Spinal cord (tissue), 10 donors: Measurements from ENCODE around the gene CCDC186. TPM values are rescaled to one million over a fixed set of nuclear protein-coding genes. Genes with fewer than 3 reads are reported as not detected.

Experiments used
- DNase-seq, 6 donors: peaks; one replicate each; pipeline versions ENCODE4 v3.0.0 to v3.0.0-alpha.2; 2013 to 2015; ENCODE audit warnings: low spot score in 6 of 6, low read depth in 4 of 6
- H3K27ac ChIP-seq: one replicate; pipeline ENCODE4 v1.5.1; 2013; ENCODE audit warnings: low read depth, low read length, control low read depth
- H3K27me3 ChIP-seq: one replicate; pipeline ENCODE4 v1.6.1; 2013; ENCODE audit warnings: low read length; ENCODE audit not compliant: control insufficient read depth, insufficient read depth
- H3K36me3 ChIP-seq: one replicate; pipeline ENCODE4 v1.6.1; 2013; ENCODE audit warnings: low read length; ENCODE audit not compliant: control insufficient read depth, insufficient read depth
- H3K4me1 ChIP-seq: one replicate; pipeline ENCODE4 v1.6.1; 2013; ENCODE audit warnings: low read length; ENCODE audit not compliant: control insufficient read depth, insufficient read depth
- H3K4me3 ChIP-seq: one replicate; pipeline ENCODE4 v1.5.1; 2013; ENCODE audit warnings: low read depth, low read length, control low read depth
- H3K9me3 ChIP-seq: one replicate; pipeline ENCODE4 v1.6.1; 2013; ENCODE audit warnings: low read length; ENCODE audit not compliant: control insufficient read depth, insufficient read depth
- WGBS: methylation state at CpG from one replicate; pipeline ENCODE4 v1.1.5; 2013; ENCODE audit warnings: missing lambda C conversion rate; ENCODE audit not compliant: insufficient coverage; 5-methylcytosine and 5-hydroxymethylcytosine counted together
- polyA plus RNA-seq, 2 donors: library from polyadenylated mRNA; unstranded; fragments of 120-200 nt; gene quantifications; one replicate each; pipeline ENCODE4 v1.2.1, GENCODE V29; 2013; ENCODE audit not compliant: insufficient read length in 2 of 2
- total RNA-seq, 2 donors: library from RNA; depleted of rRNA in 1 of 2; stranded (reverse); fragments of 120-200 nt in 1 of 2; fragments of >200 nt in 1 of 2; gene quantifications; one replicate each; pipeline versions ENCODE4 v1.2.3 to v1.2.4, GENCODE V29; 2013 to 2014
- donor health status: healthy.

CCDC186 gene
- total and polyA plus RNA-seq, 4 donors, result 18.0 to 50.7 (median 22.4) TPM

GRCh38 chr10:114140036-114140435 lies 34.0 kb downstream of the CCDC186 start:
- Histone ChIP-seq H3K9me3 (no peaks in the 10 kb centered on the region), H3K4me3 (no peak overlapping the region), H3K36me3 (peaks cover 6% of the 10 kb centered on the region), H3K27ac (no peak overlapping the region), H3K4me1 (no peaks in the 10 kb centered on the region), H3K27me3 (no peaks in the 10 kb centered on the region)
- 100% methylated on average over 1 of the region's 1 CpG for WGBS
- DNase-seq, result no peak

- no peak overlapping the region for H3K27ac ChIP-seq
- peaks cover 11% of the 10 kb centered on the region for H3K36me3 ChIP-seq
- H3K4me1 ChIP-seq, result no peaks in the 10 kb centered on the region
- no peak overlapping the region for H3K4me3 ChIP-seq
- no peaks in the 10 kb centered on the region for H3K27me3 ChIP-seq
- DNase-seq, result no peak
- no peaks in the 10 kb centered on the region for H3K9me3 ChIP-seq
- 75% methylated on average over 2 of the region's 3 CpGs for WGBS
Measured at GRCh38 chr10:114138581-114138980, 35.4 kb downstream of the CCDC186 start.

- Histone ChIP-seq H3K36me3 (peaks cover 13% of the 10 kb centered on the region), H3K27me3 (no peaks in the 10 kb centered on the region), H3K4me3 (no peak overlapping the region), H3K4me1 (no peaks in the 10 kb centered on the region), H3K27ac (no peak overlapping the region), H3K9me3 (no peaks in the 10 kb centered on the region)
- no peak for DNase-seq
- WGBS, result no CpG with 5 or more reads among the region's 2 CpGs
Measured at GRCh38 chr10:114135476-114135875, 38.5 kb downstream of the CCDC186 start.

DNA sequence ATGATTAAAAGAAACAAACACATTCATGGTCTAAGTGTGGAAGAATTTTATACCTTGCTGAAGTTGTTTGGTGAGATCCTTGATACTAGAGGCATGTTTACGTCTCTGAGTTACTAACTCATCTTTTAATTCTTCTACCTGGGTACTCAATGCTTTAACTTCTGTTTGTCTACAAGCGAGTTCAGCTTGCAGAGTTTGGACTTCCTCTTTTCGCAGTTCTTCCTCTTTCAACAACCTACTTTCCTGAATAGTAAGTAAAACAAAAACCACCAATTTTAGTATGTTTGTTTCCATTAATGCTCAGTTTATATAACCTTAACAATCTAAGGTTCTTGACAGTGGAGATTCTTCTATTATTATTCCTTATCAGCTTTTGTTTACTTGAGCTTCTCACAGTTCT lies 42.9 kb downstream of the CCDC186 start:
- no peak for DNase-seq
- Histone ChIP-seq H3K27me3 (no peaks in the 10 kb centered on the region), H3K9me3 (no peaks in the 10 kb centered on the region), H3K4me3 (no peak overlapping the region), H3K36me3 (peaks cover 19% of the 10 kb centered on the region), H3K4me1 (no peaks in the 10 kb centered on the region), H3K27ac (no peak overlapping the region)
- no CpG with 5 or more reads among the region's 3 CpGs for WGBS

DNA sequence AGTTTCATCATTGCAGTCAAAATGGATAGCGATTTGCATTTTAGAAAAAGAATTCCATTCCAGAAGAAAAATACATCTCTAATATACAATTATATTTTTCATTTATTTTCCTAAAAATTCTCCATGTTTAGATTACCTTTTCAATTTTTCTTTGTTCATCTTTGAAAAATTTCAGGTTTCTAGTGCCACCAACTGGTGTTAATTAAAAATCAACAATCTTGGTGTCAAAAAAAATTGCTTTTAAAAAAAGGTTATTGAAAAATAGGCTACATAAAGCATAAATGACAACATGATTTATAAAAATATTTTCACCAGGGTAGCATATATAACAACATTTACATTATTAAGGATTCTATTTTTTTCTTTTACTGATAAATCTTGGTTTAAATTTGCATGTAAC lies 53.0 kb downstream of the CCDC186 start:
- no peaks in the 10 kb centered on the region for H3K36me3 ChIP-seq
- no CpG with 5 or more reads among the region's 1 CpG for WGBS
- no peaks in the 10 kb centered on the region for H3K27me3 ChIP-seq
- no peaks in the 10 kb centered on the region for H3K4me1 ChIP-seq
- H3K4me3 ChIP-seq, result no peak overlapping the region
- DNase-seq, result peak in 1 of 6 donors; percentile 31
- H3K9me3 ChIP-seq, result no peaks in the 10 kb centered on the region
- H3K27ac ChIP-seq, result no peak overlapping the region

- no peak overlapping the region for H3K4me3 ChIP-seq
- no peak overlapping the region for H3K27ac ChIP-seq
- no CpG with 5 or more reads among the region's 2 CpGs for WGBS
- H3K36me3 ChIP-seq, result no peaks in the 10 kb centered on the region
- H3K27me3 ChIP-seq, result no peaks in the 10 kb centered on the region
- no peaks in the 10 kb centered on the region for H3K9me3 ChIP-seq
- no peak for DNase-seq
- no peaks in the 10 kb centered on the region for H3K4me1 ChIP-seq
Measured at GRCh38 chr10:114118514-114118913, 55.5 kb downstream of the CCDC186 start.

DNA sequence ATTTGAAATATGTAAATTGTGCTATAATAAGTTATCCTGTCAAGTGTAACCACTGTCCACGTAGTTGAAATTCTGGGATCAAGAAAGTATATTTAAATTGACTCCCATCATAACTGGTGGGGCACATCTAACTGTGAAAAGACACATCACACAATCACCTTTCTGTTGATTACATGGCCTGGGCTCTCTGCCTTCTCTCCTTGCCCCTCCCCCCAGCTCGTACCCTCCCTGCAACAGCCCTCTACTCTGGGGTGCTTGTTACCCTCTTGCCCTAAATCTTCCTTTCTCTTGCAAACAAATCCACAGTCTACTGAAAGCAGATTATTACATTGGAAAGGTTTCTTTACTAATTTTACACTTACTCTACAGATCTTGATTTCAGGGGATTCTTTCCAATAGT lies 56.3 kb downstream of the CCDC186 start:
- Histone ChIP-seq H3K9me3 (no peaks in the 10 kb centered on the region), H3K4me3 (no peak overlapping the region), H3K27ac (no peak overlapping the region), H3K27me3 (no peaks in the 10 kb centered on the region), H3K4me1 (no peaks in the 10 kb centered on the region), H3K36me3 (no peaks in the 10 kb centered on the region)
- no CpG with 5 or more reads among the region's 2 CpGs for WGBS
- no peak for DNase-seq

DNA sequence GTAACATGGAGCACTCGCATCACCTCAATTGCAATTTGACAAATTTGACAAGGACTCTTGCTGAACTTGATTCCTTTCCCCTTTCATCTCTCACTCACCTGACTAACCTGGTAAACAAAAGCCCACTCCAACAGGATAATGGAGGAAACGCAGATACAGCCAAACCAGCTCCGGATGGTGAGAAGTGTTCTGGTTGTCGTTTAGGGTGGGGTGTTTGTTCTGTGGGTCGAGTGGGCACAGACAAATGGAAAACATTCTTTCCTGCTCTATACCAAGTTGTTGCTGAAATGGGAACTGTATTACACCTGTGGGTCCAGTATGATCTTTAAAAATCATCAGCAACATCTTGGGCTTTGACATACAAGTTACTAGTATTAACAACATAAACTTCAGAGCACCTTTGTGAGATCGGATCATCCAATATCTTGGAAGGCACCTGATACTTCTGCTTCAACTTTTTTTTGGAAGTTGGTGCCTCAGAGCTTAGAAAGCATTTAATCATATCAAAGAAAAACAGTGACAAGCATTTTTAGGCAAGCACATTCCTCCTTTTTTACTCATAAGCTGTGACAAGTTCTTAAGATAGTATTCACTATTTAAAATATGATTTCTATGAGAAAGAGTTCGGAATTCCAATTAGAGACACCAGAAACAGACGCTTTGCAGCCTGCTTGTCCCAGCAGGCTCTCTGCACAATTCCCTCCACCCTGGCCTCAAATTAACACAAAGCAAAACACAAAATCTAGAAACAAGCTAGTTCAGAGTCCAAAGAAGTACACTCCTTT lies 58.1 kb downstream of the CCDC186 start:
- H3K27me3 ChIP-seq, result no peaks in the 10 kb centered on the region
- no peak overlapping the region for H3K27ac ChIP-seq
- H3K36me3 ChIP-seq, result no peaks in the 10 kb centered on the region
- DNase-seq, result no peak
- H3K4me3 ChIP-seq, result no peak overlapping the region
- no peaks in the 10 kb centered on the region for H3K9me3 ChIP-seq
- H3K4me1 ChIP-seq, result no peaks in the 10 kb centered on the region
- 100% methylated on average over 1 of the region's 8 CpGs for WGBS

DNA sequence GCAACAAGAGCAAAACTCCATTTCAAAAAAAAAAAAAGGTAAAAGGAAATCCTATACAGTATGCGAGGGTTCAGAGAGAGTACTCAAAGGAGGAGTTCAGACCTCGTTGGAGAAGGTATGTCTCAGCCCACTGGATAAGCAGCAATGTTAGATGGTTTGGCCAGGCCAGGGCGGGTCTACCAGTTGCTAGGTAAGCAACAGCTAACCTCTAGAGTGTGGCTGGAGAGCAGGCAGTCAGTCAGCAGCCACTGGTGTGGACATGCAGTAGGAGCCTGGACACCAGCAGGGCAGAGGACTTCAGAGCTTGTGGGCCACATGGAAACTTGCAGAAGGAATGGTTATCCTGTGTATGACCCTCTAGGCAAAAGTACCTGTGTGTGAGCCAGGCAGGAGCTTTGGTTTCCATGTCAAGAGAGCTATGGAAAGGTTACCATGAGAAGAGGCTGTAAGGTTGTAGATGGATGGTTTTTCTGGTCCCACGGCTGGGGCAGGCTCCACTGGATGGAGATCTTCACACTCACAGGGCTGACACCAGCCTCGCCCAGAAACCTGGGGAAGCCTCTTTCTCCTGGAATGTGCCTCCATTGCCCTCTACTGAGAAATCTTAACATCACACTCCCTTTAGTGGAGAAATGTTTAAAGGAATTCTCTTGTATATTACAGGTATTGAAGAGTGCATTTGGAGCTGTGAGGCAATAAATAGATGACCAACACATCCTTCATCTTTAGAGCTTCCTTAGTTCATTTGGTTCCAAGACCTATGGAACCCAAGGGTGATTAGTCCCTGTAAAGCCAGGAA lies 63.6 kb downstream of the CCDC186 start:
- Histone ChIP-seq H3K4me3 (no peak overlapping the region), H3K36me3 (no peaks in the 10 kb centered on the region), H3K27me3 (no peaks in the 10 kb centered on the region), H3K4me1 (no peaks in the 10 kb centered on the region), H3K27ac (no peak overlapping the region), H3K9me3 (no peaks in the 10 kb centered on the region)
- DNase-seq, result no peak
- 84% methylated on average over 3 of the region's 5 CpGs for WGBS

DNA sequence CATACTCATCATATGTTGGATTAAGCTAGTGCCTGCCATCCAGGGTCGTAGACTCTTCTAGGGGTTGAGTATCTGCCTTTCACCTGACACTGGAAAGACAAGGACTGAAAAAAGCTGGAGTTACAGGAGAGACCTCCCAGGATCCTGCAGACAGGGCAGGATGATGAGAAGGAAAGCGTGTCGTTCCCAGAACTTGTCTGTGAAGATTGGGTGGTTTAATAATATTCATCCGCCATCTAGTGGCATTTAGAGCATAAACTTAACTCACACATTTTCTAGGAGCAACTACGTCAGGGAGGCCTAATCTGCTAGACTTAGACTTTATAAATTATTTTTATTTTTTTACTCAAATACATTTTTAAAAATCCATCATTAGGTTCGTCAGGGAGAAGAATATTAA lies 70.7 kb downstream of the CCDC186 start:
- no peaks in the 10 kb centered on the region for H3K9me3 ChIP-seq
- H3K27me3 ChIP-seq, result peaks cover 22% of the 10 kb centered on the region
- H3K27ac ChIP-seq, result no peak overlapping the region
- H3K4me1 ChIP-seq, result peaks cover 11% of the 10 kb centered on the region
- no peak overlapping the region for H3K4me3 ChIP-seq
- H3K36me3 ChIP-seq, result no peaks in the 10 kb centered on the region
- peak; percentile 43 to 92 (median 58) for DNase-seq
- 80% methylated on average over 1 of the region's 6 CpGs for WGBS
